ENCODE measurements around the gene IL1A. TPM values are rescaled to one million over a fixed set of nuclear protein-coding genes. Genes with fewer than 3 reads are reported as not detected.

The IL1A gene
- polyA plus RNA-seq, 4 donors = 0.06 to 0.24 TPM; not detected in 2

DNA sequence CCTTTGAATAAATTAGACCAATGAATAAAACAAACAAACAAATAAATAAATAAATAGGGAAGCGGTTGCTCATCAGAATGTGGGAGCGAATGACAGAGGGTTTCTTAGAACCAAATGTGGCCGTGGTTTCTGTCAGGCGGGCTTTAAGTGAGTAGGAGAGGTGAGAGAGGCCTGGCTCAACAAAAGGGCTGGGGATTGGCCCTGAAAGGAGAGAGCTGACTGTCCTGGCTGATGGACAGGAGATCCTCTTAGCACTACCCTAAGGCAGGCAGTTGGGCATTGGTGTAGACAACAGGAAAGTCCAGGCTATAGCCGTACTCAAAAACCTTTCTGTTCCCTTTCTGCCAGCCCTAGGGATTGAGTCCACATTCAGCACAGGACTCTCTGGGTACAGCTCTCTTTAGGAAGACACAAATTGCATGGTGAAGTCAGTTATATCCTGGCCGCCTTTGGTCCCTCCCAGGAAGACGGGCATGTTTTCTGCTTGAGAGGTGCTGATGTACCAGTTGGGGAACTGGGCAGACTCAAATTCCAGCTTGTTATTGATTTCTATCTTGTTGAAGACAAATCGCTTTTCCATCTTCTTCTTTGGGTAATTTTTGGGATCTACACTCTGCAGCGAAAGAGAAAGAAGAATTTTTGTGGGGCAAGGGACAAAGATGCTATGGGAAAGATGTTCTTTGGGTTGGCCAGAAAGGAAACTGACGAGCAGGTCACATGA, 45.8 kb upstream of the IL1A start:
- WGBS, 3 donors = 93 to 95% (median 94%) methylated on average over 10 of the region's 10 CpGs

DNA sequence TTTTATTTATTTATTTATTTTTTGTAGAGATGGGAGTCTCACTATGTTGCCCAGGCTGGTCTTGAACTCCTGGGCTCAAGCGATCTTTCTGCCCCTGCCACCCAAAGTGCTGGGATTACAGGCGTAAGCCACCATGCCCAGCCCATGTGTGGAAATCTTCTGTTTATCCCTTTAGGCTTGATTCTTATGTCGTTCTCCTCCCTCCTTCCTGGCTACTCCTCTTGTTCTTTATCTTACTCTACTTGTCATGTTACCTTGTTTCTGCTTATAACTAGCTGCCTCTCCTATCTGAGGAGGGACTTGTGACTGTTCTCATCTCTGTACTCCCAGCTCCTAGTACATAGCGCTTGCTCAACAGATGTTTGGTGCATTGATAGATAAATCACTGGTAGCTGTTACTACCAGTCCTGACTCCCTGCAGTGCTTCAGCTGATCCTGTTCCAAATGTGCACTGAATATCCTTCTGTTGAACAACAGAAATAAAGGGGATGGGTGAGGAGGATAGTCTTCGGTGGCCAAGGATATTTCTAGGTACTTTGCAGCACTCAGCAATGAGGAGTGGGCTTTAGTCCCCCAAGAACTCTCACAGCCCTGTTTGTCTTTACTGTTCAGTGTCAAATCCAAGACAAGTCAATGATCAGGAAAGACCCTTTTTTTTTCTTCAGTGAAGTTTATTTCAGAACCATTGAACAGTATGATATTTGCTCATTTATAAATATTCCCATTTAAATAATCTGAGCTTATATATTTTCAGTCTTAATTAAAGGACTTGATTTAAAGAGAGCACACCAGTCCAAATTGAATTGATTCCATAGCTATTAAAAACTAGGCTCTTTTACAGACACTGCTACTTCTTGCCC, 45.0 kb upstream of the IL1A start:
- WGBS, 3 donors = 83 to 88% (median 86%) methylated on average over 5 of the region's 5 CpGs
- H3K9me3 ChIP-seq (ENCODE audit: control insufficient read depth in 2 of 2, insufficient read depth in 1 of 2, low read depth in 1 of 2, low read length in 1 of 2) = no peaks in the 10 kb centered on the region
- H3K36me3 ChIP-seq (ENCODE audit: control insufficient read depth in 3 of 3, insufficient read depth in 2 of 3, low read depth in 1 of 3, low read length in 3 of 3) = peaks cover 0 to 3% (median 0%) of the 10 kb centered on the region in 3 donors
- DNase-seq (no peak), FAIRE-seq (no peak)
- no peak overlapping the region for H3K27ac ChIP-seq (ENCODE audit: low read depth in 1 of 3, low read length in 2 of 3)
- no peaks in the 10 kb centered on the region for H3K27me3 ChIP-seq (ENCODE audit: control insufficient read depth in 3 of 3, insufficient read depth in 3 of 3, low read length in 3 of 3)
- H3K4me1 ChIP-seq (ENCODE audit: control insufficient read depth in 3 of 3, insufficient read depth in 2 of 3, low read depth in 1 of 3, low read length in 2 of 3) = peaks cover 0 to 12% (median 5%) of the 10 kb centered on the region in 3 donors
- H3K4me3 ChIP-seq (ENCODE audit: low read depth in 1 of 3, low read length in 3 of 3) = no peak overlapping the region

More for the DNA sequence above, 45.8 kb upstream of the IL1A start:
- Histone ChIP-seq H3K9me3 (ENCODE audit: control insufficient read depth in 2 of 2, insufficient read depth in 1 of 2, low read depth in 1 of 2, low read length in 1 of 2) (no peaks in the 10 kb centered on the region), H3K36me3 (ENCODE audit: control insufficient read depth in 3 of 3, insufficient read depth in 2 of 3, low read depth in 1 of 3, low read length in 3 of 3) (peaks cover 0 to 3% (median 0%) of the 10 kb centered on the region in 3 donors), H3K4me1 (ENCODE audit: control insufficient read depth in 3 of 3, insufficient read depth in 2 of 3, low read depth in 1 of 3, low read length in 2 of 3) (peaks cover under 1 to 19% (median 2%) of the 10 kb centered on the region in 3 donors), H3K27me3 (ENCODE audit: control insufficient read depth in 3 of 3, insufficient read depth in 3 of 3, low read length in 3 of 3) (no peaks in the 10 kb centered on the region), H3K27ac (ENCODE audit: low read depth in 1 of 3, low read length in 2 of 3) (no peak overlapping the region), H3K4me3 (ENCODE audit: low read depth in 1 of 3, low read length in 3 of 3) (no peak overlapping the region)
- DNase-seq = no peak
- no peak for FAIRE-seq

- DNase-seq (no peak), FAIRE-seq (no peak)
- no peak overlapping the region for H3K4me3 ChIP-seq (ENCODE audit: low read depth in 1 of 3, low read length in 3 of 3)
- whole genome bisulfite sequencing, 3 donors = 82 to 85% (median 85%) methylated on average over 3 of the region's 3 CpGs
- no peak overlapping the region for H3K27ac ChIP-seq (ENCODE audit: low read depth in 1 of 3, low read length in 2 of 3)
- H3K27me3 ChIP-seq (ENCODE audit: control insufficient read depth in 3 of 3, insufficient read depth in 3 of 3, low read length in 3 of 3) = no peaks in the 10 kb centered on the region
- peaks cover 0 to 9% (median 2%) of the 10 kb centered on the region in 3 donors for H3K4me1 ChIP-seq (ENCODE audit: control insufficient read depth in 3 of 3, insufficient read depth in 2 of 3, low read depth in 1 of 3, low read length in 2 of 3)
- no peaks in the 10 kb centered on the region for H3K9me3 ChIP-seq (ENCODE audit: control insufficient read depth in 2 of 2, insufficient read depth in 1 of 2, low read depth in 1 of 2, low read length in 1 of 2)
- H3K36me3 ChIP-seq (ENCODE audit: control insufficient read depth in 3 of 3, insufficient read depth in 2 of 3, low read depth in 1 of 3, low read length in 3 of 3) = peaks cover 0 to 3% (median 0%) of the 10 kb centered on the region in 3 donors
Observed at GRCh38 chr2:112828251-112828691, 44.0 kb upstream of the IL1A start.

- Histone ChIP-seq H3K27ac (ENCODE audit: low read depth in 1 of 3, low read length in 2 of 3) (no peak overlapping the region), H3K4me3 (ENCODE audit: low read depth in 1 of 3, low read length in 3 of 3) (no peak overlapping the region), H3K4me1 (ENCODE audit: control insufficient read depth in 3 of 3, insufficient read depth in 2 of 3, low read depth in 1 of 3, low read length in 2 of 3) (peaks cover 0 to 9% (median 0%) of the 10 kb centered on the region in 3 donors), H3K36me3 (ENCODE audit: control insufficient read depth in 3 of 3, insufficient read depth in 2 of 3, low read depth in 1 of 3, low read length in 3 of 3) (peaks cover 0 to 3% (median 0%) of the 10 kb centered on the region in 3 donors), H3K27me3 (ENCODE audit: control insufficient read depth in 3 of 3, insufficient read depth in 3 of 3, low read length in 3 of 3) (no peaks in the 10 kb centered on the region), H3K9me3 (ENCODE audit: control insufficient read depth in 2 of 2, insufficient read depth in 1 of 2, low read depth in 1 of 2, low read length in 1 of 2) (no peaks in the 10 kb centered on the region)
- FAIRE-seq (no peak), DNase-seq (no peak)
- WGBS, 3 donors = 86 to 92% (median 88%) methylated on average over 6 of the region's 6 CpGs
Observed at GRCh38 chr2:112827604-112828185, 43.4 kb upstream of the IL1A start.

DNA sequence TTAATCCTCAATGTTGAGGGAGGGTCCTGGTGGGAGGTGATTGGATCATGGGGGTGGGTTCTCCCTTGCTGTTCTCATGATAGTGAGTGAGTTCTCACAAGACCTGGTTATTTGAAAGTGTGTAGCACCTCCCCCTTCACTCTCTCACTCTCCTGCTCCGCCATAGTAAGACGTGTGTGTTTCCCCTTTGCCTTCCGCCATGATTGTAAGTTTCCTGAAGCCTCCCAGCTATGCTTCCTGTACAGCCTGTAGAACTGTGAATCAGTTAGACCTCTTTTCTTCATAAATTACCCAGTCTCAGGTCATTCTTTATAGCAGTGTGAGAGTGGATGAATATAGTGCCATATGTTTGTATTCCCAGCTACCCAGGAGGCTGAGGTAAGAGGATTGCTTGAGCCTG, 42.7 kb upstream of the IL1A start:
- Histone ChIP-seq H3K36me3 (ENCODE audit: control insufficient read depth in 3 of 3, insufficient read depth in 2 of 3, low read depth in 1 of 3, low read length in 3 of 3) (peaks cover 0 to 2% (median 0%) of the 10 kb centered on the region in 3 donors), H3K4me3 (ENCODE audit: low read depth in 1 of 3, low read length in 3 of 3) (no peak overlapping the region), H3K27me3 (ENCODE audit: control insufficient read depth in 3 of 3, insufficient read depth in 3 of 3, low read length in 3 of 3) (no peaks in the 10 kb centered on the region), H3K4me1 (ENCODE audit: control insufficient read depth in 3 of 3, insufficient read depth in 2 of 3, low read depth in 1 of 3, low read length in 2 of 3) (peaks cover 0 to 9% (median 0%) of the 10 kb centered on the region in 3 donors), H3K9me3 (ENCODE audit: control insufficient read depth in 2 of 2, insufficient read depth in 1 of 2, low read depth in 1 of 2, low read length in 1 of 2) (no peaks in the 10 kb centered on the region), H3K27ac (ENCODE audit: low read depth in 1 of 3, low read length in 2 of 3) (no peak overlapping the region)
- DNase-seq = no peak
- no peak for FAIRE-seq
- WGBS, 3 donors = 82 to 90% (median 86%) methylated on average over 3 of the region's 3 CpGs

GRCh38 chr2:112825706-112826105, 41.4 kb upstream of the IL1A start:
- Histone ChIP-seq H3K9me3 (ENCODE audit: control insufficient read depth in 2 of 2, insufficient read depth in 1 of 2, low read depth in 1 of 2, low read length in 1 of 2) (no peaks in the 10 kb centered on the region), H3K27me3 (ENCODE audit: control insufficient read depth in 3 of 3, insufficient read depth in 3 of 3, low read length in 3 of 3) (no peaks in the 10 kb centered on the region), H3K27ac (ENCODE audit: low read depth in 1 of 3, low read length in 2 of 3) (no peak overlapping the region), H3K4me1 (ENCODE audit: control insufficient read depth in 3 of 3, insufficient read depth in 2 of 3, low read depth in 1 of 3, low read length in 2 of 3) (peaks cover 0 to 10% (median 0%) of the 10 kb centered on the region in 3 donors), H3K4me3 (ENCODE audit: low read depth in 1 of 3, low read length in 3 of 3) (no peak overlapping the region), H3K36me3 (ENCODE audit: control insufficient read depth in 3 of 3, insufficient read depth in 2 of 3, low read depth in 1 of 3, low read length in 3 of 3) (no peaks in the 10 kb centered on the region)
- FAIRE-seq (no peak), DNase-seq (no peak)
- WGBS, 3 donors = 92 to 96% (median 93%) methylated on average over 2 of the region's 2 CpGs

GRCh38 chr2:112824694-112825085, 40.4 kb upstream of the IL1A start:
- no peak overlapping the region for H3K4me3 ChIP-seq (ENCODE audit: low read depth in 1 of 3, low read length in 3 of 3)
- H3K27ac ChIP-seq (ENCODE audit: low read depth in 1 of 3, low read length in 2 of 3) = no peak overlapping the region
- FAIRE-seq = no peak
- no peaks in the 10 kb centered on the region for H3K27me3 ChIP-seq (ENCODE audit: control insufficient read depth in 3 of 3, insufficient read depth in 3 of 3, low read length in 3 of 3)
- DNase-seq = no peak
- H3K4me1 ChIP-seq (ENCODE audit: control insufficient read depth in 3 of 3, insufficient read depth in 2 of 3, low read depth in 1 of 3, low read length in 2 of 3) = peaks cover 0 to 10% (median 0%) of the 10 kb centered on the region in 3 donors
- H3K36me3 ChIP-seq (ENCODE audit: control insufficient read depth in 3 of 3, insufficient read depth in 2 of 3, low read depth in 1 of 3, low read length in 3 of 3) = no peaks in the 10 kb centered on the region
- no peaks in the 10 kb centered on the region for H3K9me3 ChIP-seq (ENCODE audit: control insufficient read depth in 2 of 2, insufficient read depth in 1 of 2, low read depth in 1 of 2, low read length in 1 of 2)

GRCh38 chr2:112821682-112822081, 37.4 kb upstream of the IL1A start:
- WGBS, 3 donors = 38 to 58% (median 39%) methylated on average over 4 of the region's 4 CpGs
- H3K4me3 ChIP-seq (ENCODE audit: low read depth in 1 of 3, low read length in 3 of 3) = no peak overlapping the region
- no peak for DNase-seq
- no peaks in the 10 kb centered on the region for H3K27me3 ChIP-seq (ENCODE audit: control insufficient read depth in 3 of 3, insufficient read depth in 3 of 3, low read length in 3 of 3)
- H3K4me1 ChIP-seq (ENCODE audit: control insufficient read depth in 3 of 3, insufficient read depth in 2 of 3, low read depth in 1 of 3, low read length in 2 of 3) = peaks cover 0 to 10% (median 0%) of the 10 kb centered on the region in 3 donors
- FAIRE-seq = no peak
- H3K36me3 ChIP-seq (ENCODE audit: control insufficient read depth in 3 of 3, insufficient read depth in 2 of 3, low read depth in 1 of 3, low read length in 3 of 3) = no peaks in the 10 kb centered on the region
- no peak overlapping the region for H3K27ac ChIP-seq (ENCODE audit: low read depth in 1 of 3, low read length in 2 of 3)
- no peaks in the 10 kb centered on the region for H3K9me3 ChIP-seq (ENCODE audit: control insufficient read depth in 2 of 2, insufficient read depth in 1 of 2, low read depth in 1 of 2, low read length in 1 of 2)

All from small intestine (tissue), 7 donors.